IPS-15b (cell line): ENCODE results near the gene PGR.

Experiments used
- H3K27me3 ChIP-seq: one replicate; pipeline ENCODE4 v1.6.1; 2013; ENCODE audit warnings: low read length; ENCODE audit not compliant: control insufficient read depth, insufficient read depth
- H3K36me3 ChIP-seq: one replicate; pipeline ENCODE4 v1.6.1; 2013; ENCODE audit warnings: low read length; ENCODE audit not compliant: control insufficient read depth, insufficient read depth
- H3K4me1 ChIP-seq: one replicate; pipeline ENCODE4 v1.6.1; 2013; ENCODE audit warnings: mild to moderate bottlenecking, low read length; ENCODE audit not compliant: control insufficient read depth, insufficient read depth
- H3K4me3 ChIP-seq: one replicate; pipeline ENCODE4 v1.5.1; 2013; ENCODE audit warnings: low read depth, low read length
- H3K9ac ChIP-seq: one replicate; pipeline ENCODE4 v1.6.1; 2013; ENCODE audit warnings: low read depth, mild to moderate bottlenecking, low read length
- H3K9me3 ChIP-seq: one replicate; pipeline ENCODE4 v1.6.1; 2013; ENCODE audit warnings: mild to moderate bottlenecking, low read length; ENCODE audit not compliant: control insufficient read depth, insufficient read depth

PGR gene

DNA sequence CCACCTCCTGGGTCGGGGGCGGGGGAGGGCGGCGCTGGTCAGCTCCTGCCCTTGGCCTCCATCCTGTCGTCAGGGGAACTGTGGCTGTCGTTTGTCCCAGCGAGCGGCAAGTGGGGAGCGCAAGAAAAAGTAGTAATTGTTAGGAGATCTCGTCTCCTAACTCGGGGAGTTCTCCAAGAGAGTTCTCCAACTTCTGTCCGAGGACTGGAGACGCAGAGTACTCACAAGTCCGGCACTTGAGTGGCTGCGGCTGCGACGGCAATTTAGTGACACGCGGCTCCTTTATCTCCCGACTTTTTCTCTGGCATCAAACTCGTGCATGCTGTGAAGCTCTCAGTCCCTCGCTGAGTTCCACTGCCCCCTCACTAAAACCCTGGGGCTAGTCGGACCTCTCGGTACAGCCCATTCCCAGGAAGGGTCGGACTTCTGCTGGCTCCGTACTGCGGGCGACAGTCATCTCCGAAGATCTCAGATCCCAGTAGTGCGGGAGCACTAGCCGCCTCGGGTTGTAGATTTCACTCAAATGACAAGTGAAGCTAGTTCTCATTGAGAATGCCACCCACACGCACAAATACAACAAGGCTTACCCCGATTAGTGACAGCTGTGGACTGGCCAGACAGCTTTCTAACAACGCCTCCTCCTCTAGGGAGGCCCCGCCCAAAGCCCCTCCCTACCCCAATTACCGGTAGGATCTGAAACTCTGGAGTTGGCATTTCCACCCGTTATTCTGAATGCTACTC lies at the start of gene PGR:
TSS of gene PGR (minus strand) at position 611 of the 741 bp plus-strand sequence. CDS start 743 bp downstream, outside the sequence.
- Histone ChIP-seq H3K27me3 (peaks cover 70% of the 10 kb centered on the region), H3K9me3 (no peaks in the 10 kb centered on the region), H3K36me3 (no peaks in the 10 kb centered on the region), H3K4me3 (peak within 1 kb of the TSS; percentile 60), H3K4me1 (no peaks in the 10 kb centered on the region), H3K9ac (no peak within 1 kb of the TSS)

DNA sequence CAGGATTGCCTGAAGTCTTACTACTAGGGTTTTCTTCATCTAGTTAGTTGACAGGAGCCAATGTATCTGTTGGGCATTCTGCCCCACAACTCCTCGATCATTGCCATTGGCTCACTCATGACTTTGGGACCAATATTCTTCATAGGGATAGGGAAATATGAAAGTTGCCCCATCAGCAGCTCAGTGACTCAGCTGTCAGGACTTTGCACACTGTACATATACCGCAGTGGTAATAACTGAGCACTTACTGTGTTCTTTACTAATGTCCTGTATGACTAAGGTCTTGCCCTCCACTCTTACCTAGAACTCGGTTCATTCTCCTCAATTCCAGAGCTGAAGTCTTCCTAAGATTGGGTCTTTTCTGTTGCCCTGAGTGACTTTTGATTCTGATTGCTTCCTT lies 46.8 kb upstream of the PGR start:
- H3K9ac ChIP-seq = no peak overlapping the region
- H3K4me3 ChIP-seq = no peak overlapping the region
- H3K27me3 ChIP-seq = no peaks in the 10 kb centered on the region
- no peaks in the 10 kb centered on the region for H3K9me3 ChIP-seq
- H3K36me3 ChIP-seq = no peaks in the 10 kb centered on the region
- H3K4me1 ChIP-seq = no peaks in the 10 kb centered on the region

DNA sequence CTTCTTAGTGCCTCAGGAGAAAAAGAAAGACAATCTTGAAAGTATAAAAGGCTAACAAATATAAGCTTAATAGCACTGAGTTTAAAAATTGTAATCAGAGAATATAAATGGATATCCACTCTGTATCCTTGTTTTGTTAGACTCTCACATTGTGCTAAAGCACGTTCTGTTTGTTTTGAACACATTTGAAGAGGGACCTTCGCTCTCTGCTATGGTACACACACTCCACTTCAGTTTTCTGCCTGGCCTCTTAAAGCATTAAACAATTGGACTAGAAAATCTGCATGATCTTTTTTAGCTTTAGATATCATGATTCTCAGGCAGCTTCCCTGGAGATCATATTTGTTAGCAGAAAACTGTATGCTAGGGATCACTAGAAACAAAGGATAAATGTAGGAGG lies 40.3 kb upstream of the PGR start:
- no peaks in the 10 kb centered on the region for H3K27me3 ChIP-seq
- H3K36me3 ChIP-seq = no peaks in the 10 kb centered on the region
- no peaks in the 10 kb centered on the region for H3K4me1 ChIP-seq
- H3K9me3 ChIP-seq = no peaks in the 10 kb centered on the region
- H3K4me3 ChIP-seq = no peak overlapping the region
- no peak overlapping the region for H3K9ac ChIP-seq

DNA sequence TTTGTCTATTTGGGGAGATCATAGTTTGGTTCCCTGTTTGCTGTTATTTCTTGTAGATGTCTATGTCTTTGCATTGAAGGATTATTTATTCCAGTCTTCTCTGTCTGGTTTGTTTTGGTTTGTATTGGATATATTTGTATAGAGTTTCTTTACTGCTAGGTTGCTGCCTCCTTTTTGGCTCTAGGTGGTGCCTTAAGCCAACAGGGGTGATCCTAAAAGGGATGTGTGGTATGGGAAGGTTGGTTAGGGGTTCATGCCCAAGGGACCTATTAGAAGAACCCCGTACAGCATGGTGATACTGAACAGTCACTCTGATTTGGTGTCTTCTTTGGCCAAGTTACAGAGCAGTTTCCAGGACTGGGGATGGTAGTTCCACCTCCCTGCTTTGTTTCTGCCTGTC lies 36.4 kb upstream of the PGR start:
- H3K27me3 ChIP-seq = no peaks in the 10 kb centered on the region
- no peak overlapping the region for H3K9ac ChIP-seq
- H3K4me3 ChIP-seq = no peak overlapping the region
- H3K9me3 ChIP-seq = no peaks in the 10 kb centered on the region
- no peaks in the 10 kb centered on the region for H3K36me3 ChIP-seq
- no peaks in the 10 kb centered on the region for H3K4me1 ChIP-seq

DNA sequence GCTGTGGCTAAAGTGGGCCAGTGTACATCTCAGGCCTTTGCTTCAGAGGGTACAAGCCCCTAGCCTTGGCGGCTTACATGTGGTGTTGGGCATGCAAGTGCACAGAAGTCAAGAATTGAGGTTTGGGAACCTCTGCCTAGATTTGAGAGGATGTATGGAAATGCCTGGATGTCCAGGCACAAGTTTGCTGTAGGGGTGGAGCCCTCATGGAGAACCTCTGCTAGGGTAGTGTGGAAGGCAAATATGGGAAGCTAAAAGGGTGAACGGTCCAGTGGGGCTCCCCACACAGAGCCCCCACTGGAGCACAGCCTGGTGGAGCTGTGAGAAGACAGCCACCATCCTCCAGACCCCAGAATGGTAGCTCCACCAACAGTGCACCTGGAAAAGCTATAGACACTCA lies 28.5 kb upstream of the PGR start:
- Histone ChIP-seq H3K4me3 (no peak overlapping the region), H3K9ac (no peak overlapping the region), H3K36me3 (no peaks in the 10 kb centered on the region), H3K27me3 (no peaks in the 10 kb centered on the region), H3K9me3 (no peaks in the 10 kb centered on the region), H3K4me1 (no peaks in the 10 kb centered on the region)

DNA sequence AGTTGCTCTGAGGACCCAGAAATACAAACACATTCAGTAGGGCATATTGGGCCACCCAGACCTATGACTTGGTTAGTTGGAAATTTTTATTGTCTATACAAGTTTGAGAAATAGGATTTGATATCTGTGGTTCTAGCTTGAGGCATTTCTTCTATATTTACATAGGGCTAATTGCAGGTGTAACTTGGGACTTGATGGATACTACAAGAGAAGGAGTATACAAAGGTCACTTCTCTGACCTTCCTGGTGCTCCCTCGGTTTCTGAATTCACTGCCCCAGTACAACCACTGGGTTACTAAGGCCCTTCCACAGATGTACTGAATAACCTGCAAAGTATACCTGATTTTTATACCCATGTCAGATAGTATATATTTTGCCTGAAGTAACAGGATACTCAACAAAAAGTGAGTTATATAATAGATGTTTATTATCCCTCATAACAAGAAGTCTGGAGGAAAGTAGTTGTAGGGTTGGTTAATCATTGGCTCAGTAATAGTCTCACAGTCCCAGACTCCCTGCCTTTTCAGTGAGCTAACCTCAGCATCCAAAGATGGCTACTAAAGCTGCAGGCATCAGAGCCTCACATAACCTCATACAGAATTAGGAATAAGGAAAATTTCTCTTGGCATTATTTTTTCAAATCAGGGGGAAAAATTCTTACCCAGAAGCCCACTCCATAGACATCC lies 8.8 kb upstream of the PGR start:
- Histone ChIP-seq H3K9me3 (no peaks in the 10 kb centered on the region), H3K4me1 (no peaks in the 10 kb centered on the region), H3K4me3 (no peak overlapping the region), H3K36me3 (no peaks in the 10 kb centered on the region), H3K27me3 (no peaks in the 10 kb centered on the region), H3K9ac (no peak overlapping the region)

DNA sequence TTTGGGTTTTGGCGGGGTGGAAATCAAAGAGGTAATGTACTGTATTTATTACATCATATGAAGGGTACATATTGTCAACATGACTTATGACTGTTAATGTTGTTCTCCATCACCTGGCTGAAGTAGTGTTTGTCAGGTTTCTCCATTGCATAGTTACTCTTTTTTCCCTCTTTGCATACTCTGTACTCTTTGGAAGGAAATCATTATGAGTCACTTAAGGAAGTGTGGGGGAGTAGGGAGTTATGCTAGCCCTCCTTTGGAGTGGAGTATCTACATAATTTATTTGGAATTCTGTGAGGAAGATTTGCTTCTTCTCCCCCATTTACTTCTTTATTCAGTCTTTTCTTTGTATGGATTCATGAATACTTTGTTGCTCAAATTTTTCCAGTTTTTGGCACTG lies 3.6 kb upstream of the PGR start:
- Histone ChIP-seq H3K36me3 (no peaks in the 10 kb centered on the region), H3K27me3 (peaks cover 39% of the 10 kb centered on the region), H3K4me1 (no peaks in the 10 kb centered on the region), H3K4me3 (no peak overlapping the region), H3K9ac (no peak overlapping the region), H3K9me3 (no peaks in the 10 kb centered on the region)

DNA sequence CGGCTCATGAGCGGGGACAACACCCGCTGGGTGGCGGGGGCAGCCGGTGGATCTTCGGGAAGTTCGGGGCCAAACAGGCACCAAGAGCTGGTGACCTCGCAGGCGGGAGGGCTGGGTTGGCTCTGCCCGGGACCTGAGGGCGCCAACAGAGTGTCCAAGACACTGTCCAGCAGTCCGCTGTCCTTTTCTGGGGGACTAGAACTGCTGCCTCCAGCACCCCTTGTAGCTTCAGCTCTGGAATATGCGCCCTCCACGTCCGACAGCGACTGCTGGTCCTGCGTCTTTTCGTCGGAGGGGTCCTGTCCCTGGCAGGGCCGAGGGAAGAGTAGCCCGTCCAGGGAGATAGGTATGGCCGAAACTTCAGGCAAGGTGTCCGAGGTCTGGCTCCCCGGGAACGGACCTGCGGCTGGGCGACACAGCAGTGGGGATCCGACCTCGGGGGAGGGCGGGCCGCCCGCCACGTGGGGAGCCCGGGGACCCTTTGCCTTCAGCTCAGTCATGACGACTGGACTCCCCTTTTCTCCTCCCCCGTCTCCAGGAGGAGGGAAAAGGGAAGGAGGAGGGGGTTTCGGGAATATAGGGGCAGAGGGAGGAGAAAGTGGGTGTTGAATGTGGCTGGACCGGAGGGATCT lies 926 bp downstream of the PGR start:
- no peaks in the 10 kb centered on the region for H3K4me1 ChIP-seq
- H3K9ac ChIP-seq = no peak overlapping the region
- no peaks in the 10 kb centered on the region for H3K9me3 ChIP-seq
- H3K27me3 ChIP-seq = peaks cover 77% of the 10 kb centered on the region
- no peaks in the 10 kb centered on the region for H3K36me3 ChIP-seq
- peak overlapping the region; percentile 60 for H3K4me3 ChIP-seq

DNA sequence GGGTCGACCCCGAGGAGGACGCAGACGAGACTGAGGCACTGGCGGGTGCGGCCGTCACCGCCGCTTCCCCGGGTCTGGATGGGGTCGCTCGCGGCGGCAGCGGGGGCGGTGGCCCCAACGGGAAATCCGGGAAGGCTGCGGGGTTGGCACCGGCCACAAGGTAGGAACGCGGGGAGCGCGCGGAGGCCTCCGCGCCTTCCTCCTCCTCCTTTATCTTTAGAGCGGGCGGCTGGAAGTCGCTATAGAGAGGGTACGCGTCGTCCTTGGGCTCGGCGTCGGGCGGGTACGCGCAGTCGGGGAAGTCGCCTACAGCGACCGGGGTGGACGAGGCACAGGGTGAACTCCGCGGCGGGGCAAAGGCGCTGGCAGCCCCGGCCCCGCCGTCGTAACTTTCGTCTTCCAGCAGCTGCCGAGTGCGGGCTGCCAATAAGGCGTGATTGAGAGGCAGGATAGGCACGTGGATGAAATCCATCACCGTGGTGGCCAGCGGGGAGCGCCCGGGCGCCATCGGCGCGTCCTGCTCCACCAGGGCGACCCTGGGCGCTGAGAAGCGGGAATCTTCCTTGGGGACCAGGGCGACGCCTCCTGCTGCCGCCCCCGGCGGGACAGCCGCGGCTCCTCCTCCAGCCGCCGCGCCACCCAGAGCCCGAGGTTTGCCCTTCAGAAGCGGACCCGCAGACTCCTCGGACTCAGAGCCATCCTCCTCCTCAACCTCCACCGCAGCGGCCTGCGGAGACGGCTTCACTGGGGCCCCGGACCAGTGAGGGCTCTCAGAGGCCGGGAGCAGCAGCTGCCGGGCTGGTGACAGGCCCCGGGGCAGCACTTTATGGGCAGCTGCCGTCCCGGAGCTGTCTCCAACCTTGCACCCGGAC lies 1.7 kb downstream of the PGR start:
- Histone ChIP-seq H3K9ac (no peak overlapping the region), H3K36me3 (no peaks in the 10 kb centered on the region), H3K9me3 (no peaks in the 10 kb centered on the region), H3K27me3 (peaks cover 78% of the 10 kb centered on the region), H3K4me3 (peak overlapping the region; percentile 60), H3K4me1 (no peaks in the 10 kb centered on the region)

DNA sequence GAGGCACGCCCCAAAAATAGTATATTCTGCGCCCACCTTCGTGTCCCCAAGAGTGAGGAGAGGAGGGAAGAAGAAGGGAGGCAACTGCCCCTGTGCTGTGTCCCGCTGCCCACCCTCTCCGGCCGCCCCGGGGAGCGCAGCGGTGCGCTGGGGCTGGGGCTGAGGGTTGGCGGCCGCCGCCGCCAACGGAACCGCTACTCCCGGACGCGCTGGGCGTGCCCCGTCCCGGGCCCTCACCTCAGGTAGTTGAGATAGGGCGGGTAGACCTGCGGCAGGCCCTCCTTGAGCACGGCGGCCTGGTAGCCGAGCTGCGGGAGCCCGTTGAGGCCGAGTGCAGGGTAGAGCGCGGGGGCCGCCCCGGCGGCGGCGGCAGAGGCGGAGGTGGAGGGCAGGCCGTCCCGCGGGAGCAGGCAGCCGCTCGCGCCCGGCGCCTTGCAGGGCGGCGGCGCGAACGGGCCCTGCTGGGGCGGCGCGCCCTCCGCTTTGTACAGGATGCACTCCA lies 2.4 kb downstream of the PGR start:
- Histone ChIP-seq H3K9me3 (no peaks in the 10 kb centered on the region), H3K27me3 (peaks cover 78% of the 10 kb centered on the region), H3K36me3 (no peaks in the 10 kb centered on the region), H3K4me3 (peak overlapping the region; percentile 60), H3K4me1 (no peaks in the 10 kb centered on the region), H3K9ac (no peak overlapping the region)

DNA sequence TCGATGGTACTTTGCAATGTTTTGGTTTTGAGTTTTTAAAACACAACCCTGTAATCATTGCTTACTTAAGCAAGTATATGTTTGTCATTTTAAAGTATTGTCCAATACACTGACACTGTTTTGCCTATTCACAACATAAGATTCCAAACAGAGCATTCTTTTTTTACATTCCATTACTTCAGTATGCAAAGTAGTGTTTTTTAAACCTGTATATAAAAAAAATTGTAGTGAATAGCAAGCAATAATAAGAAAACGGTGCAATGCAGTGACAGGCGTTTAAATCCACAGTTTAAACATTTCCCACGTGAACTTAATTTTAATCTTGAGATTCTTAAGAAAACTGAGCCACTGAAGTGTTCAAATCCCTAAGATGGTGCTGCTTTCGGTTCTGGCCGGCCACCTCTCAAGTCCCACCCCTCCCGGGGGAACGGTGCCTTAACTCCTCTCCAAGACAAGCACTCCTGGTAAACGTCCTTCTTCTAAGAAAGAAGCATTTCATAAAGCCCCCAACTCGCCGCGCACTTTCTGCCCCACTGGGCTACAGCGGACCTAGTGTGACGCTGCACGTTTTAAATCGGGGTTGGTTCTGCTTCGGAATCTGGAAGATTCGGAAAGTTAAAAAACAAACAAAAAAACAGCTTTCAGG lies 2.9 kb downstream of the PGR start:
- Histone ChIP-seq H3K4me1 (no peaks in the 10 kb centered on the region), H3K9me3 (no peaks in the 10 kb centered on the region), H3K36me3 (no peaks in the 10 kb centered on the region), H3K4me3 (peak overlapping the region; percentile 60), H3K9ac (no peak overlapping the region), H3K27me3 (peaks cover 74% of the 10 kb centered on the region)
